HepG2 (cell line): ENCODE results near the gene ZNF33A. TPM values are rescaled to one million over a fixed set of nuclear protein-coding genes. Genes with fewer than 3 reads are reported as not detected.

ENCODE experiments used
- ARNT2 ChIP-seq: sonication (generic); formaldehyde crosslinking; IDR thresholded peaks from 2 replicates; pipeline ENCODE4 v1.8.0; 2022; ENCODE audit warnings: mild to moderate bottlenecking, low read depth, missing genetic modification reagents, moderate library complexity
- ARNTL ChIP-seq: sonication (generic); formaldehyde crosslinking; IDR thresholded peaks from 2 replicates; pipeline ENCODE4 v1.4.0; 2020; ENCODE audit warnings: mild to moderate bottlenecking, missing genetic modification reagents
- GATAD2A ChIP-seq: IDR thresholded peaks from 2 replicates; pipeline ENCODE4 v1.6.1; 2016
- HBP1 ChIP-seq: IDR thresholded peaks from 2 replicates; pipeline ENCODE4 v1.6.1; 2016; ENCODE audit warnings: low read depth, control low read depth
- HOMEZ ChIP-seq: IDR thresholded peaks from 2 replicates; pipeline ENCODE4 v1.6.1; 2016; ENCODE audit warnings: low read depth
- MTF2 ChIP-seq: sonication (generic); formaldehyde crosslinking; IDR thresholded peaks from 2 replicates; pipeline ENCODE4 v1.5.0; 2020; ENCODE audit warnings: missing genetic modification reagents, borderline replicate concordance
- MXD4 ChIP-seq: IDR thresholded peaks from 2 replicates; pipeline ENCODE4 v1.6.1; 2016; ENCODE audit warnings: mild to moderate bottlenecking, missing biosample characterization, missing genetic modification reagents
- PAX8 ChIP-seq: sonication (generic); formaldehyde crosslinking; IDR thresholded peaks from 2 replicates; pipeline ENCODE4 v1.8.0; 2022; ENCODE audit warnings: mild to moderate bottlenecking, missing genetic modification reagents, borderline replicate concordance
- POGZ ChIP-seq: sonication (generic); formaldehyde crosslinking; IDR thresholded peaks from 2 replicates; pipeline ENCODE4 v1.4.0; 2020; ENCODE audit warnings: mild to moderate bottlenecking, missing genetic modification reagents
- PTBP1 ChIP-seq: fragments of 200-400 bp; formaldehyde crosslinking; IDR thresholded peaks from 2 replicates; pipeline ENCODE4 v1.6.1; 2018; ENCODE audit warnings: low read length, low read depth; ENCODE audit not compliant: poor library complexity, severe bottlenecking
- SMAD3 ChIP-seq: sonication (generic); formaldehyde crosslinking; IDR thresholded peaks from 2 replicates; pipeline ENCODE4 v1.4.0; 2020; ENCODE audit warnings: missing genetic modification reagents
- ZBTB42 ChIP-seq: sonication (generic); formaldehyde crosslinking; IDR thresholded peaks from 2 replicates; pipeline ENCODE4 v1.5.0; 2020; ENCODE audit warnings: mild to moderate bottlenecking, missing genetic modification reagents
- ZHX2 ChIP-seq, 2 experiments: sonication (generic) in 1 of 2; formaldehyde crosslinking in 1 of 2; IDR thresholded peaks; 2 replicates each; pipeline versions ENCODE4 v1.6.1 to v1.9.0; 2014 to 2022; ENCODE audit warnings: antibody characterized with exemption in 1 of 2, borderline replicate concordance in 1 of 2, inconsistent platforms in 1 of 2, low read depth in 1 of 2, missing genetic modification reagents in 1 of 2
- ZNF232 ChIP-seq: sonication (generic); formaldehyde crosslinking; IDR thresholded peaks from 2 replicates; pipeline ENCODE4 v1.4.0; 2020; ENCODE audit warnings: missing genetic modification reagents, borderline replicate concordance
- ZNF292 ChIP-seq: sonication (generic); formaldehyde crosslinking; IDR thresholded peaks from 2 replicates; pipeline ENCODE4 v1.8.1; 2022; ENCODE audit warnings: mild to moderate bottlenecking, low read depth, missing genetic modification reagents, borderline replicate concordance
- ZNF629 ChIP-seq: sonication (generic); formaldehyde crosslinking; conservative IDR thresholded peaks from 2 replicates; pipeline ENCODE4 v1.5.0; 2020; ENCODE audit warnings: missing genetic modification reagents
- ZNF713 ChIP-seq: sonication (generic); formaldehyde crosslinking; IDR thresholded peaks from 2 replicates; pipeline ENCODE4 v1.4.0; 2020; ENCODE audit warnings: mild to moderate bottlenecking, missing genetic modification reagents
- ZSCAN5A ChIP-seq: sonication (generic); formaldehyde crosslinking; IDR thresholded peaks from 2 replicates; pipeline ENCODE4 v1.8.0; 2022; ENCODE audit warnings: mild to moderate bottlenecking, missing genetic modification reagents, borderline replicate concordance
- polyA plus RNA-seq, 8 experiments: library from polyadenylated mRNA; depleted of rRNA in 3 of 8; stranded (reverse) in 7 of 8; unstranded in 1 of 8; fragments of >200 nt; fragmentation: Illumina TruSeq in 4 of 8; extraction: Trizol in 4 of 8; gene quantifications; 2 replicates each; pipeline versions ENCODE4 v1.2.1 to v1.2.3, GENCODE V29; 2011 to 2016; ENCODE audit warnings: low read depth in 4 of 8, missing spikeins in 1 of 8, mixed read lengths in 1 of 8; ENCODE audit not compliant: insufficient read depth in 1 of 8
- total RNA-seq, 5 experiments: library from RNA; depleted of rRNA; stranded (reverse); fragments of >200 nt; fragmentation: Illumina TruSeq; extraction: Trizol; gene quantifications; 2 replicates each; pipeline ENCODE4 v1.2.3, GENCODE V29; 2016; ENCODE audit warnings: low read depth in 1 of 5

ZNF33A gene
- total and polyA plus RNA-seq, 2 of the 13 experiments (the other 11 are each of a cell fraction or from before 2014, with no cell fraction given): 13.1 to 22.5 TPM

GRCh38 chr10:38094158-38094926, 83.9 kb downstream of the ZNF33A start, which contains the start of gene ZNF37A (continued):
- TF ChIP-seq ARNT2 (peak; percentile 82), PTBP1 (no peak), ZBTB42 (CRISPR knock-in tag) (peak; percentile 67; the same call in 1 of the 2 replicates), ZNF629 (CRISPR knock-in tag) (no peak), ZSCAN5A (CRISPR knock-in tag) (0 out of 2 replicates have a peak, but pooled peaks have one; percentile 47), SMAD3 (0 out of 2 replicates have a peak, but pooled peaks have one; percentile 24), HOMEZ (CRISPR knock-in tag) (no peak), POGZ (peak; percentile 67), ZNF232 (CRISPR knock-in tag) (0 out of 2 replicates have a peak, but pooled peaks have one; percentile 15), MTF2 (0 out of 2 replicates have a peak, but pooled peaks have one; percentile 34), ZHX2 (IDR thresholded peaks at IDR 0.05; ENCODE audit: low read depth) (no peak), ZHX2 (CRISPR knock-in tag; IDR thresholded peaks at IDR 0.05; ENCODE audit: borderline replicate concordance) (peak; percentile 31; the same call in 1 of the 2 replicates), PAX8 (CRISPR knock-in tag) (no peak), GATAD2A (CRISPR knock-in tag) (0 out of 2 replicates have a peak, but pooled peaks have one; percentile 21), HBP1 (CRISPR knock-in tag) (0 out of 2 replicates have a peak, but pooled peaks have one; percentile 51), ARNTL (CRISPR knock-in tag) (peak; percentile 33; the same call in 1 of the 2 replicates), ZNF292 (CRISPR knock-in tag) (no peak; the same call in 1 of the 2 replicates), MXD4 (0 out of 2 replicates have a peak, but pooled peaks have one; percentile 30), ZNF713 (CRISPR knock-in tag) (0 out of 2 replicates have a peak, but pooled peaks have one; percentile 34)
